Right cardiac atrium (tissue), 5 donors: ENCODE results near the gene EID1. TPM values are rescaled to one million over a fixed set of nuclear protein-coding genes. Genes with fewer than 3 reads are reported as not detected.
"Not testable (repeated sequence)": the region's sequence is repeated elsewhere in the genome, so short reads cannot be mapped to it uniquely, and the experiment has no call there.

Source experiments
- ATAC-seq, 2 donors: fragments of 200-7000 bp; cut with Tn5 transposase; one replicate each; pipeline versions ENCODE4 v1.8.0 to v1.9.1; 2020; ENCODE audit warnings: moderate library complexity in 2 of 2, mild to moderate bottlenecking in 1 of 2
- DNase-seq, 3 donors: peaks; one replicate each; pipeline ENCODE4 v3.0.0-alpha.2; 2020
- H3K27ac ChIP-seq: one replicate; pipeline ENCODE4 v1.5.1; 2013; ENCODE audit warnings: mild to moderate bottlenecking, low read length, control low read depth, moderate library complexity
- H3K27me3 ChIP-seq: one replicate; pipeline ENCODE4 v1.6.1; 2013; ENCODE audit not compliant: control insufficient read depth, insufficient read depth
- H3K4me1 ChIP-seq: one replicate; pipeline ENCODE4 v1.6.1; 2013; ENCODE audit warnings: low read length; ENCODE audit not compliant: control insufficient read depth, insufficient read depth
- H3K4me3 ChIP-seq: one replicate; pipeline ENCODE4 v1.5.1; 2013; ENCODE audit warnings: low read length, control low read depth
- H3K9me3 ChIP-seq: one replicate; pipeline ENCODE4 v1.6.1; 2013; ENCODE audit warnings: low read length; ENCODE audit not compliant: control insufficient read depth
- WGBS: extraction: QIAGEN DNeasy Blood & Tissue Kit; methylation state at CpG from one replicate; pipeline ENCODE4 v1.1.7; 2013; 5-methylcytosine and 5-hydroxymethylcytosine counted together
- intact Hi-C, 4 donors: fragments of 100-400 bp; cut with DNase I; formaldehyde crosslinking; loops; one replicate each; pipeline versions ENCODE4 v1.11.0 to v1.14.0; 2022 to 2023
- polyA plus RNA-seq: library from polyadenylated mRNA; stranded (reverse); fragments of 200-250 nt; gene quantifications from one replicate; pipeline ENCODE4 v1.2.3, GENCODE V29; 2013
- total RNA-seq, 4 donors: library from RNA; stranded (reverse); fragmentation: NEBNext Ultra II Directional; extraction: Animal tissue kit (Norgen Biotek cat#: 25700); gene quantifications; one replicate each; pipeline ENCODE4 v1.2.1, GENCODE V29; 2021
- donor health status: healthy with polysubstance abuse.
- donor health status: DM: no; HTN: yes; CAD: no.
- donor health status: DM: no; HTN: no; CAD: no.
- donor health status: DM: no; HTN: yes; CAD: no; lungs with severe emphysema.
- donor health status: DM: yes; HTN: yes; CAD: no.

The EID1 gene
- total and polyA plus RNA-seq, 5 donors, result 258 to 318 (median 282) TPM

GRCh38 chr15:48909313-48909712 lies 31.4 kb downstream of the EID1 start:
- H3K4me1 ChIP-seq, H3K27ac ChIP-seq, intact Hi-C loops, H3K4me3 ChIP-seq, H3K27me3 ChIP-seq, H3K9me3 ChIP-seq, ATAC-seq, DNase-seq: not testable (repeated sequence)
- 57% methylated on average over 2 of the region's 2 CpGs for WGBS

GRCh38 chr15:48910554-48910953 lies 32.6 kb downstream of the EID1 start:
- H3K4me3 ChIP-seq, ATAC-seq, DNase-seq, H3K27ac ChIP-seq, H3K4me1 ChIP-seq, H3K9me3 ChIP-seq, intact Hi-C loops, H3K27me3 ChIP-seq: not testable (repeated sequence)
- 80% methylated on average over 2 of the region's 2 CpGs for WGBS

- no peaks in the 10 kb centered on the region for H3K27me3 ChIP-seq
- intact Hi-C loops, result no loop called here
- H3K27ac ChIP-seq, result no peak overlapping the region
- H3K9me3 ChIP-seq, result no peaks in the 10 kb centered on the region
- no peak overlapping the region for H3K4me3 ChIP-seq
- no peaks in the 10 kb centered on the region for H3K4me1 ChIP-seq
- DNase-seq (no peak), ATAC-seq (no peak)
- WGBS, result 95% methylated on average over 4 of the region's 4 CpGs
Observed at GRCh38 chr15:48913141-48913540, 35.2 kb downstream of the EID1 start.

- Histone ChIP-seq H3K4me1 (no peaks in the 10 kb centered on the region), H3K27ac (no peak overlapping the region), H3K27me3 (no peaks in the 10 kb centered on the region), H3K9me3 (no peaks in the 10 kb centered on the region), H3K4me3 (no peak overlapping the region)
- 91% methylated on average over 3 of the region's 3 CpGs for WGBS
- ATAC-seq (no peak), DNase-seq (no peak)
- intact Hi-C loops, result no loop called here
Observed at GRCh38 chr15:48914717-48915116, 36.8 kb downstream of the EID1 start.

- Histone ChIP-seq H3K4me3 (no peak overlapping the region), H3K27ac (no peak overlapping the region), H3K27me3 (no peaks in the 10 kb centered on the region), H3K9me3 (no peaks in the 10 kb centered on the region), H3K4me1 (no peaks in the 10 kb centered on the region)
- intact Hi-C loops, result no loop called here
- no peak for DNase-seq
- 68% methylated on average over 3 of the region's 3 CpGs for WGBS
- ATAC-seq, result no peak
Observed at GRCh38 chr15:48915861-48916260, 37.9 kb downstream of the EID1 start.

- no peaks in the 10 kb centered on the region for H3K4me1 ChIP-seq
- 90% methylated on average over 3 of the region's 3 CpGs for WGBS
Observed at GRCh38 chr15:48916721-48917120, 38.8 kb downstream of the EID1 start.

GRCh38 chr15:48922046-48922445 lies 44.1 kb downstream of the EID1 start:
- DNase-seq (no peak), ATAC-seq (no peak)
- WGBS, result 98% methylated on average over 2 of the region's 2 CpGs
- Histone ChIP-seq H3K27me3 (no peaks in the 10 kb centered on the region), H3K9me3 (no peaks in the 10 kb centered on the region), H3K4me3 (no peak overlapping the region), H3K4me1 (no peaks in the 10 kb centered on the region), H3K27ac (no peak overlapping the region)
- intact Hi-C loops, result loop anchor here in 1 of 4 donors (10.0 kb wide), 1 partner anchor 457 kb away; no protein-coding TSS in a partner anchor

More at GRCh38 chr15:48916721-48917120, 38.8 kb downstream of the EID1 start:
- no peak overlapping the region for H3K4me3 ChIP-seq
- no peaks in the 10 kb centered on the region for H3K27me3 ChIP-seq
- intact Hi-C loops, result no loop called here
- H3K27ac ChIP-seq, result no peak overlapping the region
- no peak for ATAC-seq
- H3K9me3 ChIP-seq, result no peaks in the 10 kb centered on the region
- no peak for DNase-seq

- ATAC-seq, result peak in 1 of 2 donors; percentile 36
Observed at GRCh38 chr15:48924528-48925393, 46.8 kb downstream of the EID1 start.

GRCh38 chr15:48925714-48926223 lies 47.8 kb downstream of the EID1 start:
- no peaks in the 10 kb centered on the region for H3K27me3 ChIP-seq
- H3K9me3 ChIP-seq, result no peaks in the 10 kb centered on the region
- 40% methylated on average over 9 of the region's 9 CpGs for WGBS
- no peak overlapping the region for H3K4me3 ChIP-seq
- intact Hi-C loops, result loop anchor here in 1 of 4 donors (10.0 kb wide), 1 partner anchor 461 kb away; no protein-coding TSS in a partner anchor
- no peaks in the 10 kb centered on the region for H3K4me1 ChIP-seq
- peak overlapping the region; percentile 32 for H3K27ac ChIP-seq
- ATAC-seq (peak; percentile 67 to 86), DNase-seq (no peak)

More at GRCh38 chr15:48924528-48925393, 46.8 kb downstream of the EID1 start:
- Histone ChIP-seq H3K4me1 (no peaks in the 10 kb centered on the region), H3K4me3 (no peak overlapping the region), H3K9me3 (no peaks in the 10 kb centered on the region), H3K27ac (no peak overlapping the region), H3K27me3 (no peaks in the 10 kb centered on the region)
- 68% methylated on average over 5 of the region's 5 CpGs for WGBS
- DNase-seq, result no peak
- intact Hi-C loops, result loop anchor here in 1 of 4 donors (10.0 kb wide), 1 partner anchor 460 kb away; no protein-coding TSS in a partner anchor

- DNase-seq (no peak), ATAC-seq (no peak)
- intact Hi-C loops, result loop anchor here in 1 of 4 donors (10.0 kb wide), 1 partner anchor 464 kb away; no protein-coding TSS in a partner anchor
- WGBS, result 87% methylated on average over 6 of the region's 6 CpGs
- H3K4me1 ChIP-seq, result no peaks in the 10 kb centered on the region
- no peak overlapping the region for H3K4me3 ChIP-seq
- no peak overlapping the region for H3K27ac ChIP-seq
- H3K27me3 ChIP-seq, result no peaks in the 10 kb centered on the region
- H3K9me3 ChIP-seq, result no peaks in the 10 kb centered on the region
Observed at GRCh38 chr15:48928877-48929538, 51.1 kb downstream of the EID1 start.

GRCh38 chr15:48929661-48930060 lies 51.7 kb downstream of the EID1 start:
- ATAC-seq (no peak), DNase-seq (no peak)
- Histone ChIP-seq H3K27ac (no peak overlapping the region), H3K27me3 (no peaks in the 10 kb centered on the region), H3K4me3 (no peak overlapping the region), H3K4me1 (no peaks in the 10 kb centered on the region), H3K9me3 (no peaks in the 10 kb centered on the region)
- intact Hi-C loops, result loop anchor here in 1 of 4 donors (10.0 kb wide), 1 partner anchor 465 kb away; no protein-coding TSS in a partner anchor
- 83% methylated on average over 3 of the region's 3 CpGs for WGBS
